Endothelial cell of umbilical vein (primary cell): ENCODE data around the gene TEX9. TPM values are rescaled to one million over a fixed set of nuclear protein-coding genes. Genes with fewer than 3 reads are reported as not detected.

Experiments
- BruUV-seq: library from RNA; stranded (reverse); fragments of 400-500 nt; replicated peaks from 2 replicates; lab custom pipeline; 2021; lab: Mats Ljungman, UMichigan
- CTCF ChIA-PET: fragments of 300-600, 350-600 bp; sonication (Branson Sonifier 250); formaldehyde crosslinking; loops from one replicate; lab custom pipeline; 2021; ENCODE audit warnings: antibody characterized with exemption, inconsistent platforms; lab: Charles Lee
- POLR2A ChIA-PET: fragments of 300-600, 350-600 bp; sonication (Branson Sonifier 250); formaldehyde crosslinking; loops from one replicate; lab custom pipeline; 2021; ENCODE audit warnings: antibody characterized with exemption, inconsistent platforms; lab: Charles Lee
- DNase-seq: peaks from one replicate; pipeline ENCODE4 v3.0.0-alpha.2; 2011; ENCODE audit warnings: low read depth, low spot score
- FAIRE-seq: peaks from 2 replicates; lab custom pipeline; 2011; peaks lifted over from hg19 to GRCh38; lab: Jason Lieb, UNC
- H2AFZ ChIP-seq: 2 replicates; pipeline ENCODE4 v1.6.0; 2012; ENCODE audit warnings: low read depth, low read length, control low read depth, inconsistent platforms
- H3K27ac ChIP-seq: 2 replicates; pipeline ENCODE4 v1.5.1; 2011; ENCODE audit warnings: low read depth, mild to moderate bottlenecking, control low read depth, low read length, moderate library complexity; ENCODE audit not compliant: insufficient read depth
- H3K27me3 ChIP-seq, 2 experiments: 2 replicates each; pipeline versions ENCODE4 v1.6.0 to v1.6.1; 2011; ENCODE audit warnings: low read length in 2 of 2, mixed read lengths in 1 of 2; ENCODE audit not compliant: control insufficient read depth in 2 of 2, insufficient read depth in 2 of 2
- H3K36me3 ChIP-seq, 2 experiments: 2 replicates in 1 of 2; 3 replicates in 1 of 2; pipeline ENCODE4 v1.5.1; 2011; ENCODE audit warnings: low read length in 2 of 2, mild to moderate bottlenecking in 1 of 2, moderate library complexity in 1 of 2; ENCODE audit not compliant: control insufficient read depth in 2 of 2, insufficient read depth in 2 of 2; ENCODE audit errors: extremely low read depth in 1 of 2
- H3K4me1 ChIP-seq: 3 replicates; pipeline ENCODE4 v1.5.1; 2011; ENCODE audit warnings: mild to moderate bottlenecking, low read length; ENCODE audit not compliant: control insufficient read depth, insufficient read depth; ENCODE audit errors: extremely low read depth
- H3K4me2 ChIP-seq: 2 replicates; pipeline ENCODE4 v1.6.1; 2011; ENCODE audit warnings: low read length, control low read depth, mixed read lengths; ENCODE audit not compliant: insufficient read depth
- H3K4me3 ChIP-seq, 3 experiments: fragments of 200-600 bp in 1 of 3; sonication (generic), shearing (Covaris generic) in 1 of 3; replicated peaks in 1 of 3; 2 replicates each; pipeline ENCODE4 v1.5.1; 2011 to 2016; ENCODE audit warnings: control low read depth in 3 of 3, low read length in 3 of 3, mild to moderate bottlenecking in 2 of 3, inconsistent platforms in 1 of 3, low read depth in 1 of 3, moderate library complexity in 1 of 3; ENCODE audit not compliant: insufficient read depth in 1 of 3
- H3K79me2 ChIP-seq: 2 replicates; pipeline ENCODE4 v1.6.0; 2012; ENCODE audit warnings: low read length, inconsistent platforms; ENCODE audit not compliant: control insufficient read depth, insufficient read depth
- H3K9ac ChIP-seq: replicated peaks from 2 replicates; pipeline ENCODE3; 2011; ENCODE audit warnings: low read length, control low read depth; ENCODE audit not compliant: insufficient read depth; ENCODE audit errors: extremely low read depth
- H3K9me1 ChIP-seq: replicated peaks from 3 replicates; pipeline ENCODE4 v1.6.0; 2011; ENCODE audit warnings: mild to moderate bottlenecking, low read length; ENCODE audit not compliant: control insufficient read depth, insufficient read depth; ENCODE audit errors: extremely low read depth
- H3K9me3 ChIP-seq: replicated peaks from 2 replicates; pipeline ENCODE4 v1.5.1; 2012; ENCODE audit warnings: low read length, inconsistent platforms; ENCODE audit not compliant: control insufficient read depth, insufficient read depth
- H4K20me1 ChIP-seq: replicated peaks from 2 replicates; pipeline ENCODE3; 2011; ENCODE audit warnings: mild to moderate bottlenecking, low read length; ENCODE audit not compliant: control insufficient read depth, insufficient read depth; ENCODE audit errors: extremely low read depth
- EZH2 ChIP-seq: IDR thresholded peaks from 2 replicates; pipeline ENCODE4 v1.6.1; 2012; ENCODE audit warnings: borderline replicate concordance, low read depth, mild to moderate bottlenecking, moderate library complexity, low read length, inconsistent platforms; ENCODE audit not compliant: severe bottlenecking
- FOS ChIP-seq: IDR thresholded peaks from 2 replicates; pipeline ENCODE4 v1.6.1; 2011; ENCODE audit warnings: mild to moderate bottlenecking, low read length, moderate library complexity, borderline replicate concordance; ENCODE audit not compliant: insufficient read depth
- GATA2 ChIP-seq: IDR thresholded peaks from 2 replicates; pipeline ENCODE4 v1.7.0; 2011; ENCODE audit warnings: low read depth, mild to moderate bottlenecking, moderate library complexity, mixed read lengths, low read length; ENCODE audit not compliant: insufficient read length, insufficient read depth
- JUN ChIP-seq: IDR thresholded peaks from 2 replicates; pipeline ENCODE4 v1.6.1; 2011; ENCODE audit warnings: borderline replicate concordance, low read depth; ENCODE audit not compliant: insufficient read length, insufficient read depth
- MYC ChIP-seq: IDR thresholded peaks from one replicate; pipeline ENCODE4 v1.6.1; 2011; ENCODE audit warnings: mild to moderate bottlenecking, low read depth, low read length
- POLR2A ChIP-seq: IDR thresholded peaks from 2 replicates; pipeline ENCODE4 v1.6.1; 2012; ENCODE audit warnings: low read depth, mild to moderate bottlenecking, control low read depth, low read length
- POLR2AphosphoS5 ChIP-seq: IDR thresholded peaks from 2 replicates; pipeline ENCODE4 v1.6.1; 2012; ENCODE audit warnings: low read depth, mild to moderate bottlenecking, control low read depth, low read length, moderate library complexity; ENCODE audit not compliant: insufficient read depth
- dilution Hi-C: fragments of 300-500 bp; cut with MboI; formaldehyde crosslinking; loops from one replicate; pipeline ENCODE4 v1.15.0; 2019; ENCODE audit warnings: low sequenced_read_pairs; ENCODE audit not compliant: extremely low pct_ligation_motif_present
- intact Hi-C: fragments of 100-400 bp; cut with micrococcal nuclease; formaldehyde crosslinking; loops from one replicate; pipeline ENCODE4 v1.10.0; 2022
- polyA plus RNA-seq, 4 experiments: library from polyadenylated mRNA; depleted of rRNA in 3 of 4; stranded (reverse) in 3 of 4; unstranded in 1 of 4; fragments of >200 nt; gene quantifications; 2 replicates each; pipeline versions ENCODE4 v1.2.1 to v1.2.3, GENCODE V29; 2011 to 2012; ENCODE audit warnings: missing spikeins in 1 of 4
- total RNA-seq: library from RNA; stranded (reverse); gene quantifications from 2 replicates; pipeline ENCODE4 v1.2.3, GENCODE V29; 2021
- TF ChIP-seq, protein P1 (sequence below): IDR thresholded peaks from 2 replicates; pipeline ENCODE4 v1.6.1; 2011; ENCODE audit not compliant: insufficient read depth, insufficient read length
- TF ChIP-seq, protein P2 (sequence below), 2 donors: IDR thresholded peaks; 1 replicate in 1 of 2; 2 replicates in 1 of 2; pipeline ENCODE4 v1.5.1; 2011; ENCODE audit warnings: low read length in 2 of 2, mild to moderate bottlenecking in 2 of 2, moderate library complexity in 2 of 2, control low read depth in 1 of 2, inconsistent platforms in 1 of 2, low read depth in 1 of 2; ENCODE audit not compliant: insufficient read depth in 1 of 2; ENCODE audit errors: extremely low read depth in 1 of 2

TEX9 gene
- total and polyA plus RNA-seq, 2 donors (not counting 3 experiments of a cell fraction or from before 2014, with no cell fraction given), result 0.33 to 1.7 TPM

DNA sequence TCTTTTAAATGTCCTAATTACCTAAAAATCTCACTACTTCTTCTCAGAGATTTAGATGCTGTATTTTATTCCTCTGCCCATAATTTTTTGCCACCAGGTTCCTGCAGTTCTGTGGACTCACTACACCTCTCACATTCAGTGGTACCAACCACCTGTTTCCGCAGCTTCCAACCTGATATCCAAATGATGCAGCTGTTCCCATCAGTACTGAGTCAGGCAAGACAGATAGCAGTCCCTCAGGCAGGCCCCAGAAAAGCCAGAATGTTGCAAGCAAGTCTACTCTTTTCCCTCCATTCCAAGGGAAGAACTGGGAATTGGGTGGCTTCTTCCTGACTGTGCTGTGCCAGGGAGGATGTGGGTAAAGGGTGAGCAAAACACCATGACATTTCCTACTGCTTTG, 60.8 kb downstream of the TEX9 start:
- Histone ChIP-seq H3K9ac (no peak overlapping the region), H3K9me1 (no peaks in the 10 kb centered on the region), H3K79me2 (no peaks in the 10 kb centered on the region), H3K4me3 (no peak overlapping the region), H4K20me1 (no peaks in the 10 kb centered on the region), H3K4me2 (no peak overlapping the region), H3K27ac (no peak overlapping the region), H3K36me3 (no peaks in the 10 kb centered on the region), H3K4me1 (no peaks in the 10 kb centered on the region), H3K9me3 (no peaks in the 10 kb centered on the region), H2AFZ (no peak overlapping the region), H3K27me3 (no peaks in the 10 kb centered on the region)
- DNase-seq (no peak), FAIRE-seq (no peak)
- POLR2A ChIA-PET, result no interaction called here
- intact Hi-C loops, result no loop called here
- CTCF ChIA-PET, result interaction anchor here (4.0 to 5.5 kb wide), 2 partner anchors 176 to 180 kb away, joined by 22 to 99 read pairs; no protein-coding TSS in a partner anchor
- dilution Hi-C loops, result no loop called here
- TF ChIP-seq JUN (no peak), MYC (no peak), POLR2AphosphoS5 (no peak), POLR2A (no peak), EZH2 (no peak), FOS (no peak), GATA2 (no peak)
- TF ChIP-seq, protein P1, sequence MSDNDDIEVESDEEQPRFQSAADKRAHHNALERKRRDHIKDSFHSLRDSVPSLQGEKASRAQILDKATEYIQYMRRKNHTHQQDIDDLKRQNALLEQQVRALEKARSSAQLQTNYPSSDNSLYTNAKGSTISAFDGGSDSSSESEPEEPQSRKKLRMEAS, result no peak
- TF ChIP-seq, protein P2, sequence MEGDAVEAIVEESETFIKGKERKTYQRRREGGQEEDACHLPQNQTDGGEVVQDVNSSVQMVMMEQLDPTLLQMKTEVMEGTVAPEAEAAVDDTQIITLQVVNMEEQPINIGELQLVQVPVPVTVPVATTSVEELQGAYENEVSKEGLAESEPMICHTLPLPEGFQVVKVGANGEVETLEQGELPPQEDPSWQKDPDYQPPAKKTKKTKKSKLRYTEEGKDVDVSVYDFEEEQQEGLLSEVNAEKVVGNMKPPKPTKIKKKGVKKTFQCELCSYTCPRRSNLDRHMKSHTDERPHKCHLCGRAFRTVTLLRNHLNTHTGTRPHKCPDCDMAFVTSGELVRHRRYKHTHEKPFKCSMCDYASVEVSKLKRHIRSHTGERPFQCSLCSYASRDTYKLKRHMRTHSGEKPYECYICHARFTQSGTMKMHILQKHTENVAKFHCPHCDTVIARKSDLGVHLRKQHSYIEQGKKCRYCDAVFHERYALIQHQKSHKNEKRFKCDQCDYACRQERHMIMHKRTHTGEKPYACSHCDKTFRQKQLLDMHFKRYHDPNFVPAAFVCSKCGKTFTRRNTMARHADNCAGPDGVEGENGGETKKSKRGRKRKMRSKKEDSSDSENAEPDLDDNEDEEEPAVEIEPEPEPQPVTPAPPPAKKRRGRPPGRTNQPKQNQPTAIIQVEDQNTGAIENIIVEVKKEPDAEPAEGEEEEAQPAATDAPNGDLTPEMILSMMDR (IDR thresholded peaks at IDR 0.05; ENCODE audit: extremely low read depth in 1 of 2, insufficient read depth in 1 of 2, low read depth in 1 of 2, low read length in 2 of 2), result no peak
- BruUV-seq, result no TSS peak
